GM12878 (cell line): Measurements from ENCODE around the gene TRAPPC12. TPM values are rescaled to one million over a fixed set of nuclear protein-coding genes. Genes with fewer than 3 reads are reported as not detected.

Experiments
- ATAC-seq: fragments of 200-7000 bp; cut with Tn5 transposase; 3 replicates; pipeline ENCODE4 v1.9.1; 2020; ENCODE audit warnings: mild to moderate bottlenecking, moderate library complexity
- BruUV-seq: library from RNA; stranded (reverse); fragments of 400-500 nt; replicated peaks from 2 replicates; lab custom pipeline; 2021; lab: Mats Ljungman, UMichigan
- CTCF ChIA-PET: fragments of 300-600 bp; sonication (Branson Sonifier 250); formaldehyde crosslinking; extraction: SDS; loops from one replicate; lab custom pipeline; 2021; ENCODE audit warnings: inconsistent platforms; lab: Yijun Ruan, JAX
- POLR2A ChIA-PET: fragments of 350-600 bp; formaldehyde crosslinking; extraction: SDS; loops from one replicate; lab custom pipeline; 2021; ENCODE audit warnings: inconsistent platforms; lab: Charles Lee
- RAD21 ChIA-PET: fragments of 300-600 bp; sonication (Branson Sonifier 250); formaldehyde crosslinking; loops from one replicate; lab custom pipeline; 2023; ENCODE audit warnings: antibody characterized with exemption; ENCODE audit not compliant: unreplicated experiment; lab: Charles Lee
- SMC1A ChIA-PET: fragments of 300-600 bp; sonication (Branson Sonifier 250); formaldehyde crosslinking; loops from one replicate; lab custom pipeline; 2023; ENCODE audit not compliant: unreplicated experiment, uncharacterized antibody; lab: Charles Lee
- DNase-seq: peaks from one replicate; pipeline ENCODE4 v3.0.0-alpha.2; 2011; ENCODE audit warnings: low read depth, low spot score
- FAIRE-seq: peaks from 3 replicates; lab custom pipeline; 2011; peaks lifted over from hg19 to GRCh38; lab: Jason Lieb, UNC
- H2AFZ ChIP-seq: 2 replicates; pipeline ENCODE4 v1.6.0; 2011; ENCODE audit warnings: low read depth, low read length, control low read depth; ENCODE audit not compliant: control insufficient read depth
- H3K27ac ChIP-seq: 2 replicates; pipeline ENCODE4 v1.5.1; 2011; ENCODE audit warnings: control low read depth; ENCODE audit not compliant: control insufficient read depth, insufficient read depth
- H3K27me3 ChIP-seq, 2 experiments: replicated peaks in 1 of 2; 2 replicates each; pipeline versions ENCODE4 v1.6.0 to v1.6.1; 2011; ENCODE audit warnings: low read length in 1 of 2; ENCODE audit not compliant: control insufficient read depth in 2 of 2, insufficient read depth in 2 of 2
- H3K36me3 ChIP-seq, 2 experiments: 2 replicates each; pipeline ENCODE4 v1.5.1; 2011; ENCODE audit warnings: low read length in 1 of 2; ENCODE audit not compliant: control insufficient read depth in 2 of 2, insufficient read depth in 2 of 2
- H3K4me1 ChIP-seq: 2 replicates; pipeline ENCODE4 v1.6.1; 2011; ENCODE audit warnings: mild to moderate bottlenecking, low read length, moderate library complexity, mixed read lengths; ENCODE audit not compliant: control insufficient read depth, insufficient read depth
- H3K4me2 ChIP-seq: 2 replicates; pipeline ENCODE4 v1.6.0; 2011; ENCODE audit warnings: control low read depth; ENCODE audit not compliant: control insufficient read depth, insufficient read depth
- H3K4me3 ChIP-seq: fragments of 200-600 bp; sonication (generic); 2 replicates; pipeline ENCODE4 v1.5.1; 2016
- H3K79me2 ChIP-seq: 2 replicates; pipeline ENCODE4 v1.6.0; 2011; ENCODE audit warnings: low read length; ENCODE audit not compliant: control insufficient read depth, insufficient read depth
- H3K9ac ChIP-seq: 2 replicates; pipeline ENCODE4 v1.8.0; 2011; ENCODE audit warnings: low read length, control low read depth, mixed read lengths; ENCODE audit not compliant: control insufficient read depth, insufficient read depth
- H3K9me3 ChIP-seq: replicated peaks from 3 replicates; pipeline ENCODE4 v1.5.1; 2011; ENCODE audit warnings: mild to moderate bottlenecking, low read length; ENCODE audit not compliant: control insufficient read depth, insufficient read depth
- H4K20me1 ChIP-seq: 2 replicates; pipeline ENCODE4 v1.6.0; 2011; ENCODE audit not compliant: control insufficient read depth, insufficient read depth
- BRCA1 ChIP-seq: IDR thresholded peaks from 2 replicates; pipeline ENCODE4 v1.6.1; 2011; ENCODE audit warnings: low read depth, low read length, improper control_type of control experiment
- CBFB ChIP-seq: IDR thresholded peaks from 2 replicates; pipeline ENCODE4 v1.6.1; 2016; ENCODE audit warnings: antibody characterized with exemption, low read depth
- CBX3 ChIP-seq: fragments of 200-600 bp; sonication (generic); IDR thresholded peaks from 2 replicates; pipeline ENCODE4 v1.6.1; 2016; ENCODE audit warnings: low read depth, borderline replicate concordance
- MTA2 ChIP-seq: fragments of 450-650 bp; IDR thresholded peaks from 2 replicates; pipeline ENCODE4 v1.6.1; 2016; ENCODE audit warnings: low read depth, mild to moderate bottlenecking, moderate library complexity
- MYB ChIP-seq: fragments of 150-350 bp; IDR thresholded peaks from 2 replicates; pipeline ENCODE4 v1.6.1; 2014; ENCODE audit warnings: mild to moderate bottlenecking, low read depth, low read length, borderline replicate concordance
- POU2F2 ChIP-seq: IDR thresholded peaks from 3 replicates; pipeline ENCODE4 v1.6.1; 2011; ENCODE audit warnings: low read depth, mild to moderate bottlenecking, low read length, borderline replicate concordance
- RUNX3 ChIP-seq: IDR thresholded peaks from 2 replicates; pipeline ENCODE4 v1.6.1; 2012; ENCODE audit warnings: low read length, inconsistent platforms
- ZBED1 ChIP-seq: IDR thresholded peaks from 2 replicates; pipeline ENCODE4 v1.6.1; 2016; ENCODE audit warnings: borderline replicate concordance
- WGBS: methylation state at CpG from one replicate; pipeline ENCODE4 v1.1.6; 2016; ENCODE audit warnings: low lambda C conversion rate; ENCODE audit not compliant: insufficient replicate concordance, insufficient coverage; ENCODE audit errors: missing lambda C conversion rate; 5-methylcytosine and 5-hydroxymethylcytosine counted together
- in situ Hi-C: fragments of 300-500 bp; cut with MboI; formaldehyde crosslinking; loops from 9 replicates; pipeline ENCODE4 v1.14.3; 2018; ENCODE audit warnings: mixed read lengths
- intact Hi-C: fragments of 100-400 bp; cut with micrococcal nuclease; formaldehyde crosslinking; loops from one replicate; pipeline ENCODE4 v1.14.2; 2022; ENCODE audit not compliant: unreplicated experiment
- polyA plus RNA-seq, 11 experiments: library from polyadenylated mRNA; depleted of rRNA in 4 of 11; unstranded in 6 of 11; stranded (reverse) in 5 of 11; fragments of >200 nt; fragmentation: Nextera tagmentation in 4 of 11; fragmentation: Illumina TruSeq in 1 of 11; extraction: Ambion mirVana in 4 of 11; extraction: Trizol in 1 of 11; gene quantifications; 1 replicate in 1 of 11; 2 replicates in 10 of 11; pipeline versions ENCODE4 v1.2.1 to v1.2.3, GENCODE V29; 2011 to 2016; ENCODE audit warnings: inconsistent platforms in 2 of 11, missing spikeins in 2 of 11, low read depth in 1 of 11
- total RNA-seq, 4 experiments: library from RNA; depleted of rRNA in 3 of 4; stranded (reverse); fragments of >200 nt in 3 of 4; fragmentation: Illumina TruSeq in 1 of 4; extraction: Trizol in 1 of 4; gene quantifications; 2 replicates each; pipeline versions ENCODE4 v1.2.1 to v1.2.3, GENCODE V29; 2013 to 2021
- TF ChIP-seq, protein P1 (sequence below): IDR thresholded peaks from 2 replicates; pipeline ENCODE4 v1.6.1; 2012; ENCODE audit warnings: mild to moderate bottlenecking, low read depth, low read length
- TF ChIP-seq, protein P2 (sequence below): fragments of 450-650 bp; IDR thresholded peaks from 2 replicates; pipeline ENCODE4 v1.6.1; 2017; ENCODE audit warnings: borderline replicate concordance
- TF ChIP-seq, protein P3 (sequence below): fragments of 450-650 bp; conservative IDR thresholded peaks from 2 replicates; pipeline ENCODE4 v1.6.1; 2017; ENCODE audit warnings: mild to moderate bottlenecking, moderate library complexity
- TF ChIP-seq, protein P4 (sequence below): fragments of 450-650 bp; formaldehyde crosslinking; IDR thresholded peaks from 2 replicates; pipeline ENCODE4 v1.4.0; 2022; ENCODE audit warnings: mild to moderate bottlenecking, moderate library complexity

Gene TRAPPC12
- total and polyA plus RNA-seq, 10 of the 15 experiments (the other 5 are each of a cell fraction or from before 2014, with no cell fraction given) = 8.6 to 77.1 (median 37.4) TPM

DNA sequence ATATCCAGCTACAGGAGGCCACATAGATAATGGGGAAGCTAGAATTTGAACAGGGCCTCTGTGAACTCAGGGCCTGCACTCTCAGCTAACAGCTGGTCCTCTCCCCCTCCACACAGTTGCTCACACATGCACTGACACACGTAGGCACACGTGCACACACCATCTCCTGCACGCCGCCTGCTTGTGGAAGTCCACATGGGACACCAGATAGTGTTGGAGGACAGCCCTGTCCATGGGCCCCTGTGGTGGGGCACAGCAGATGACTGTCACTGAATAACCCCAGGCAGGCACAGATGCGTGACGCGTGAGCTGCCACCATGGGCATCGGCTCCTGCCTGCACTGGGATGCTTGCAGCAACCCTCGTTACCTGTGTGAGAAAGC, 87.0 kb downstream of the TRAPPC12 start:
- Histone ChIP-seq H3K9ac (no peak overlapping the region), H3K27ac (no peak overlapping the region), H3K27me3 (no peaks in the 10 kb centered on the region), H3K36me3 (peaks cover 2 to 4% of the 10 kb centered on the region in 2 experiments; a peak in 2 of 4 replicates), H4K20me1 (no peaks in the 10 kb centered on the region), H3K9me3 (no peaks in the 10 kb centered on the region), H3K4me2 (no peak overlapping the region), H3K4me1 (peaks cover 7% of the 10 kb centered on the region), H3K4me3 (no peak overlapping the region), H2AFZ (no peak overlapping the region), H3K79me2 (no peaks in the 10 kb centered on the region)
- ChIA-PET POLR2A (no interaction called here), CTCF (no interaction called here), SMC1A (no interaction called here), RAD21 (no interaction called here)
- DNase-seq (no peak), ATAC-seq (no peak), FAIRE-seq (no peak)
- TSS peak; percentile 9 for BruUV-seq
- in situ Hi-C loops = loop anchor here (25.0 kb wide), 1 partner anchor 1354 kb away; no protein-coding TSS in a partner anchor
- 96% methylated on average over 9 of the region's 9 CpGs for whole genome bisulfite sequencing
- intact Hi-C loops = no loop called here
- TF ChIP-seq MYB (no peak), MTA2 (no peak), BRCA1 (no peak), RUNX3 (no peak), CBFB (no peak), CBX3 (no peak), POU2F2 (no peak), ZBED1 (no peak)
- TF ChIP-seq, protein P1, sequence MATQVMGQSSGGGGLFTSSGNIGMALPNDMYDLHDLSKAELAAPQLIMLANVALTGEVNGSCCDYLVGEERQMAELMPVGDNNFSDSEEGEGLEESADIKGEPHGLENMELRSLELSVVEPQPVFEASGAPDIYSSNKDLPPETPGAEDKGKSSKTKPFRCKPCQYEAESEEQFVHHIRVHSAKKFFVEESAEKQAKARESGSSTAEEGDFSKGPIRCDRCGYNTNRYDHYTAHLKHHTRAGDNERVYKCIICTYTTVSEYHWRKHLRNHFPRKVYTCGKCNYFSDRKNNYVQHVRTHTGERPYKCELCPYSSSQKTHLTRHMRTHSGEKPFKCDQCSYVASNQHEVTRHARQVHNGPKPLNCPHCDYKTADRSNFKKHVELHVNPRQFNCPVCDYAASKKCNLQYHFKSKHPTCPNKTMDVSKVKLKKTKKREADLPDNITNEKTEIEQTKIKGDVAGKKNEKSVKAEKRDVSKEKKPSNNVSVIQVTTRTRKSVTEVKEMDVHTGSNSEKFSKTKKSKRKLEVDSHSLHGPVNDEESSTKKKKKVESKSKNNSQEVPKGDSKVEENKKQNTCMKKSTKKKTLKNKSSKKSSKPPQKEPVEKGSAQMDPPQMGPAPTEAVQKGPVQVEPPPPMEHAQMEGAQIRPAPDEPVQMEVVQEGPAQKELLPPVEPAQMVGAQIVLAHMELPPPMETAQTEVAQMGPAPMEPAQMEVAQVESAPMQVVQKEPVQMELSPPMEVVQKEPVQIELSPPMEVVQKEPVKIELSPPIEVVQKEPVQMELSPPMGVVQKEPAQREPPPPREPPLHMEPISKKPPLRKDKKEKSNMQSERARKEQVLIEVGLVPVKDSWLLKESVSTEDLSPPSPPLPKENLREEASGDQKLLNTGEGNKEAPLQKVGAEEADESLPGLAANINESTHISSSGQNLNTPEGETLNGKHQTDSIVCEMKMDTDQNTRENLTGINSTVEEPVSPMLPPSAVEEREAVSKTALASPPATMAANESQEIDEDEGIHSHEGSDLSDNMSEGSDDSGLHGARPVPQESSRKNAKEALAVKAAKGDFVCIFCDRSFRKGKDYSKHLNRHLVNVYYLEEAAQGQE = no peak
- TF ChIP-seq, protein P2, sequence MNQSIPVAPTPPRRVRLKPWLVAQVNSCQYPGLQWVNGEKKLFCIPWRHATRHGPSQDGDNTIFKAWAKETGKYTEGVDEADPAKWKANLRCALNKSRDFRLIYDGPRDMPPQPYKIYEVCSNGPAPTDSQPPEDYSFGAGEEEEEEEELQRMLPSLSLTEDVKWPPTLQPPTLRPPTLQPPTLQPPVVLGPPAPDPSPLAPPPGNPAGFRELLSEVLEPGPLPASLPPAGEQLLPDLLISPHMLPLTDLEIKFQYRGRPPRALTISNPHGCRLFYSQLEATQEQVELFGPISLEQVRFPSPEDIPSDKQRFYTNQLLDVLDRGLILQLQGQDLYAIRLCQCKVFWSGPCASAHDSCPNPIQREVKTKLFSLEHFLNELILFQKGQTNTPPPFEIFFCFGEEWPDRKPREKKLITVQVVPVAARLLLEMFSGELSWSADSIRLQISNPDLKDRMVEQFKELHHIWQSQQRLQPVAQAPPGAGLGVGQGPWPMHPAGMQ = no peak
- TF ChIP-seq, protein P3, sequence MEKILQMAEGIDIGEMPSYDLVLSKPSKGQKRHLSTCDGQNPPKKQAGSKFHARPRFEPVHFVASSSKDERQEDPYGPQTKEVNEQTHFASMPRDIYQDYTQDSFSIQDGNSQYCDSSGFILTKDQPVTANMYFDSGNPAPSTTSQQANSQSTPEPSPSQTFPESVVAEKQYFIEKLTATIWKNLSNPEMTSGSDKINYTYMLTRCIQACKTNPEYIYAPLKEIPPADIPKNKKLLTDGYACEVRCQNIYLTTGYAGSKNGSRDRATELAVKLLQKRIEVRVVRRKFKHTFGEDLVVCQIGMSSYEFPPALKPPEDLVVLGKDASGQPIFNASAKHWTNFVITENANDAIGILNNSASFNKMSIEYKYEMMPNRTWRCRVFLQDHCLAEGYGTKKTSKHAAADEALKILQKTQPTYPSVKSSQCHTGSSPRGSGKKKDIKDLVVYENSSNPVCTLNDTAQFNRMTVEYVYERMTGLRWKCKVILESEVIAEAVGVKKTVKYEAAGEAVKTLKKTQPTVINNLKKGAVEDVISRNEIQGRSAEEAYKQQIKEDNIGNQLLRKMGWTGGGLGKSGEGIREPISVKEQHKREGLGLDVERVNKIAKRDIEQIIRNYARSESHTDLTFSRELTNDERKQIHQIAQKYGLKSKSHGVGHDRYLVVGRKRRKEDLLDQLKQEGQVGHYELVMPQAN = no peak
- TF ChIP-seq, protein P4, sequence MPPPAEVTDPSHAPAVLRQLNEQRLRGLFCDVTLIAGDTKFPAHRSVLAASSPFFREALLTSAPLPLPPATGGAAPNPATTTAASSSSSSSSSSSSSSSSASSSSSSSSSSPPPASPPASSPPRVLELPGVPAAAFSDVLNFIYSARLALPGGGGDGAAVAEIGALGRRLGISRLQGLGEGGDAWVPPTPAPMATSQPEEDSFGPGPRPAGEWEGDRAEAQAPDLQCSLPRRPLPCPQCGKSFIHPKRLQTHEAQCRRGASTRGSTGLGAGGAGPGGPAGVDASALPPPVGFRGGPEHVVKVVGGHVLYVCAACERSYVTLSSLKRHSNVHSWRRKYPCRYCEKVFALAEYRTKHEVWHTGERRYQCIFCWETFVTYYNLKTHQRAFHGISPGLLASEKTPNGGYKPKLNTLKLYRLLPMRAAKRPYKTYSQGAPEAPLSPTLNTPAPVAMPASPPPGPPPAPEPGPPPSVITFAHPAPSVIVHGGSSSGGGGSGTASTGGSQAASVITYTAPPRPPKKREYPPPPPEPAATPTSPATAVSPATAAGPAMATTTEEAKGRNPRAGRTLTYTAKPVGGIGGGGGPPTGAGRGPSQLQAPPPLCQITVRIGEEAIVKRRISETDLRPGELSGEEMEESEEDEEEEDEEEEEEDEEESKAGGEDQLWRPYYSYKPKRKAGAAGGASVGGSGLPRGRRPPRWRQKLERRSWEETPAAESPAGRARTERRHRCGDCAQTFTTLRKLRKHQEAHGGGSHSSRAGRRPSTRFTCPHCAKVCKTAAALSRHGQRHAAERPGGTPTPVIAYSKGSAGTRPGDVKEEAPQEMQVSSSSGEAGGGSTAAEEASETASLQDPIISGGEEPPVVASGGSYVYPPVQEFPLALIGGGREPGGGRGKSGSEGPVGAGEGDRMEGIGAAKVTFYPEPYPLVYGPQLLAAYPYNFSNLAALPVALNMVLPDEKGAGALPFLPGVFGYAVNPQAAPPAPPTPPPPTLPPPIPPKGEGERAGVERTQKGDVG = no peak
